ENCODE measurements around the gene PGK1. TPM values are rescaled to one million over a fixed set of nuclear protein-coding genes. Genes with fewer than 3 reads are reported as not detected.
"Not testable (repeated sequence)": the region's sequence is repeated elsewhere in the genome, so short reads cannot be mapped to it uniquely, and the experiment has no call there.

The PGK1 gene
- 448 TPM for total RNA-seq
- long read RNA-seq, full-length matches to known transcripts: 1,286 of 1,375 reads
- long read RNA-seq, partial matches to known transcripts: 70 of 1,375 reads
- long read RNA-seq, other reads (novel, unspliced or antisense): 19 of 1,375 reads

DNA sequence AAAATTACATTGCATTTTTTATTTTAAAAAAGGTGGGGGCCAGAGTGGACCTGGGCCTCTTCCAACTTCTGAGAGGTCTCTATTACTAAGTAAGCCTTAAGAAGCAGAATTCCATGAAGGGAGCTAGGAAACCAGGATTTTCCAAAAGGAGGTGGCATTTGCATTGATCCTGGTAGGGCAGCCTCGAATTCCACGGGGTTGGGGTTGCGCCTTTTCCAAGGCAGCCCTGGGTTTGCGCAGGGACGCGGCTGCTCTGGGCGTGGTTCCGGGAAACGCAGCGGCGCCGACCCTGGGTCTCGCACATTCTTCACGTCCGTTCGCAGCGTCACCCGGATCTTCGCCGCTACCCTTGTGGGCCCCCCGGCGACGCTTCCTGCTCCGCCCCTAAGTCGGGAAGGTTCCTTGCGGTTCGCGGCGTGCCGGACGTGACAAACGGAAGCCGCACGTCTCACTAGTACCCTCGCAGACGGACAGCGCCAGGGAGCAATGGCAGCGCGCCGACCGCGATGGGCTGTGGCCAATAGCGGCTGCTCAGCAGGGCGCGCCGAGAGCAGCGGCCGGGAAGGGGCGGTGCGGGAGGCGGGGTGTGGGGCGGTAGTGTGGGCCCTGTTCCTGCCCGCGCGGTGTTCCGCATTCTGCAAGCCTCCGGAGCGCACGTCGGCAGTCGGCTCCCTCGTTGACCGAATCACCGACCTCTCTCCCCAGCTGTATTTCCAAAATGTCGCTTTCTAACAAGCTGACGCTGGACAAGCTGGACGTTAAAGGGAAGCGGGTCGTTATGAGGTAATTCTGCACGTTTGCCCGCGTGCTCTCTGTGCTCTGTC lies at the start of gene PGK1:
Gene PGK1 (plus strand): TSS at position 626 of the 824 bp plus-strand sequence. CDS start 93 bp downstream, at position 719.
- ATAC-seq (peak; percentile 98), DNase-seq (peak; percentile 97)
- intact Hi-C loops (cut with micrococcal nuclease): loop anchor here (10.0 kb wide), 1 partner anchor 199 kb away; no protein-coding TSS in a partner anchor

DNA sequence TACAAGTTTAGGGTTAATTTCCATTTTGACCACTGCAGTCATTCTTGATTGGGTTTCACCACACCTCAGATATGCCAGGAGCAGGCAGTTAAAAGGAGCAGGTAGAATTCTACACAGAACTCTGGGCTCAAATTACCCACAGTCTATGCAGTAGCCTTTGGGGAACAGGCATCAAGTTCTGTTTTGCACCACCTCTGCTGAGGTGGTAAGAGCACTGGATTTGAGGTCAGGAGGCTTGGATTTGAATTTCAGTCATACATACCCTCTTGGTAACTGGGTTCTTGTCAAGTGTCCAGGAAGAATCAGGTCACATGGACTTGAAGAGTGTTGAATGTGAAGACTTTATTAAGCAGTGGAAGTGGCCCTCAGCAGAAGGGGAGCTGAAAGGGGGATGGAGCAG lies 40.4 kb upstream of the PGK1 start:
- ATAC-seq (no peak), DNase-seq (no peak)
- intact Hi-C loops (cut with micrococcal nuclease): no loop called here

DNA sequence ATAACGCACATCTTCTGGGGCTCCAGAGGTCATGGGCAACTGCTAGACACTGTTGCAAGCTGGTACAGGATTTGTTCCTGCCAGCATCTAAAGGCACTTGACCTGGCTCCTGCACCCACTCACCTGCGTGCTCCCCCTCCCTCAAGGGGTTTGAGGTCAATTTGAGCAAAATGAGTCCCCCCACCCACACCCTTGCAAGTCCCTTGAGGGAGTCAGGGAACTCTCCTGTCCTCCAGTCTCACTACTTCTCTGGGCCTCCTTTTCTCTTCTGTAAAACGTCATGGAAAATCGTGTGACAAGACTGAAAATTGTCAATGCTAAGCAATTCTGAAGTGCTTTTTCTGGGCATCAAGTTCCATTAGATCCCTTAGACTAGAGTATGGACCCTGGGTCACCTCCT lies 39.9 kb upstream of the PGK1 start:
- intact Hi-C loops (cut with micrococcal nuclease): no loop called here
- ATAC-seq: no peak

DNA sequence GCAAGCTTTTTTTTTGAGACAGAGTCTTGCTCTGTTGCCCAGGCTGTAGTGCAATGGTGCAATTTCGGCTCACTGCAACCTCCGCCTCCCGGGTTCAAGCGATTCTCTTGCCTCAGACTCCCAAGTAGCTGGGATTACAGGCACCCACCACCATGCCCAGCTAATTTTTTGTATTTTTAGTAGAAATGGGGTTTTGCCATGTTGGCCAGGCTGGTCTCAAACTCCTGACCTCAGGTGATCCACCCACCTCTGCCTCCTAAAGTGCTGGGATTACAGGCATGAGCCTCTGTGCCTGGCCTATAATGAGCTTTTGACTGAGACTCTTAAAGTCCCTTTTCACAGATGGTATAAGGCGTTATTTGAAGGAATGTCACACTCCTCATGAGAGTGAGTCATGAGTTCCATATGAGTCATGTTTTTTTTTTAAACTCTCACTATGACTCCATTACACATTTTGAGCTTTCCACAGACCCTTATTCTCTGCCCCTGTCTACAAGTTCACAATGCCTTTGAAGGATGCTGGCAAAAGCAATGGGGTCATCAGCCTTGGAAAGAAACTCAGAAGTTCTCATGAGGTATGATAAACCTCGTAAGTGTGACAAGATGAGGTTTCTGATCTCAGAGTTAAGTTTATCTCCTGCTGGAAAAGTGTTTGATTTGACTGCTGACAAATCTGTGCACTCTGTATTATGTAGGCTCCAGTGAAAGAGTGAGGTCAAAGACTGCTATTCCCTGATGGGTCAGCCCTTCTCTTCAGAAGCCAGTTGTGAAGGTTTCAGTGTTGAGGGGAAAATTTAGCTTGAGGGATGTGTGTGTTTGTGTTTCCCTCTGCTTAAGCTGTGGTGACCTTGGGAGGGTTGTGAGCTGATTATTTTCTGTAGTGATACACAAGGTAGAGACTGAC lies 39.1 kb upstream of the PGK1 start:
- DNase-seq; ATAC-seq; intact Hi-C loops (cut with micrococcal nuclease): not testable (repeated sequence)

More for the DNA sequence above, 39.9 kb upstream of the PGK1 start:
- DNase-seq: no peak

DNA sequence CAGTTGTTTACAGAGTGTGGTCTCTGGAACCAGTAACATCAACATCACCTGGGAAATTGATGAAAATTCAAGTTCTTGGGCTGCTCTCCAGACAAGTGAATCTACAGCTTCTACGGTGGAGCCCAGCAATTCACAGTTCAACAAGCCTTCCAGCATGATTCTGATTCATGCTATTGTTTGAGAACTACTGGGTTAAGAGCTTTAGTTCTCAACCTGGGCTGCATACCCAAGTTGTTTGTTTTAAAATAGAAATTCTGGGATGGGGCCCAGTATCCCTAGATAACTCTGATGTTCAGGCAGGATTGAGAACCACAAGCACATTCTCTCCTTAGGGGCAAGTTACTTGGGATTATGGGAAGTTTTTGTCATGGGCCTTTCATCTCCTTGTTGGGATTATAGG lies 37.9 kb upstream of the PGK1 start:
- DNase-seq (no peak), ATAC-seq (no peak)
- intact Hi-C loops (cut with micrococcal nuclease): no loop called here

DNA sequence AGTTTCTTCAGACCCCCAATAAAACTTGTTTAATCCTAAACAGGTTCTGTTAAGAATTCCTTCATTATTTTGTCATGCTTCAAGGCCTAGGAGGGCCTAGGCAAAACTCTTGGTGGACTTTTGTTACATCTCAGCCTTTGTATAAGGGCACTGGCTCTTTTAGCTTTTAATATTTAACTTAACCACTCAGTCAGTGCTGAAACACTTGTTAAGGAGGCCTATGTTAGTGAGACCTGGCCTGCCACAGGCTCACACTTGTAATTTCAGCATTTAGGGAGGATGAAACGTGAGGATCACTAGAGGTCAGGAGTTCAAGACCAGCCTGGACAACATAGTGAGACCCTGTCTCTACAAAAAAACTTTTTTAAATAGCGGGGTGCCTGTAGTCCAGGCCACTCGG lies 32.7 kb upstream of the PGK1 start:
- DNase-seq: no peak
- ATAC-seq: no peak
- intact Hi-C loops (cut with micrococcal nuclease): no loop called here

DNA sequence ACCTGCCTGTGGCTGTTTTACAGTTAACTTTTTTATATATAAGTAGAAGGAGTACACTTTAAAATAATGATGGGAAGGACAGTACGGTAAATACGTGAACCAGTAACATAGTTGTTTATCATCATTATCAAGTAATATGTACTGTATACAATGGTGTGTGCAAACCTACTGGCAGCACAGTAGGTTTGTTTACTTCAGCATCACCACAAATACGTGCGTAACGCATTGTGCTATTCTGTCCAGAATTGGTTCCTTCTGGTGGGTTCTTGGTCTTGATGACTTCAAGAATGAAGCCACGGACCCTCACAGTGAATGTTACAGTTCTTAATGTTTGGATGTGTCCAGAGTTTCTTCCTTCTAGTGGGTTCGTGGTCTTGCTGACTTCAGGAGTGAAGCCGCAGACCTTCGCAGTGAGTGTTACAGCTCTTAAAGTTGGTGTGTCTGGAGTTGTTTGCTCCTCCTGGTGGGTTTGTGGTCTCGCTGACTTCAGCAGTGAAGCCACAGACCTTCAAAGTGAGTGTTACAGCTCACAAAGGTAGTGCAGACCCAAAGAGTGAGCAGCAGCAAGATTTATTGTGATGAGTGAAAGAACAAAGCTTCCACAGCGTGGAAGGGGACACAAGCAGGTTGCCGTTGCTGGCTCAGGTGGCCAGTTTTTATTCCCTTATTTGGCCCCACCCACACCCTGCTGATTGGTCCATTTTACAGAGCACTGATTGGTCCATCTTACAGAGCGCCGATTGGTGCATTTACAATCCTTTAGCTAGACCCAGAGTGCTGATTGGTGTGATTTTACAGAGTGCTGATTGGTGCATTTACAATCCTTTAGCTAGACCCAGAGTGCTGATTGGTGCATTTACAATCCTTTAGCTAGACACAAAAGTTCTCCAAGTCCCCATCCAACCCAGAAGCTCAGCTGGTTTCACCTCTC lies 30.6 kb upstream of the PGK1 start:
- not testable (repeated sequence) for ATAC-seq, DNase-seq

DNA sequence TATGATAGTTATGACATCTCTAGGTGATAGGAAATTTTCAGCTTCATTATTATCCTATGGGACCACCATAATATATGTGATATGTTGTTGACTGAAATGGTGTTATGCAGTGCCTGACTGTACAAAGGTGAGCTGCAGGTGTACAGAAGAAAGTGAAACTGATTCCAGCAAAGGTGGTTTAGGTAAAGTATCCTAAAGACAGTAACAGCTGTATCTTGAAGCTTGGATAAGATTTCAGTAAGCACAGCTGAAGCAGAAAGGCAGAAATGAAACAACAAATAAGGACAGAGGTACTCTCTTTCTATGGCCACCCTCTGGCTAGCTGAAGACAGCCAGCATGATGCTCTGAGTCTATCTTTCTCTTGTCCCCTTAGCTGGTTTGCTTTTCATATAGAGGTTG lies 30.0 kb upstream of the PGK1 start:
- ATAC-seq (no peak), DNase-seq (no peak)
- intact Hi-C loops (cut with micrococcal nuclease): no loop called here

More for the DNA sequence above, 30.6 kb upstream of the PGK1 start:
- intact Hi-C loops (cut with micrococcal nuclease): not testable (repeated sequence)

DNA sequence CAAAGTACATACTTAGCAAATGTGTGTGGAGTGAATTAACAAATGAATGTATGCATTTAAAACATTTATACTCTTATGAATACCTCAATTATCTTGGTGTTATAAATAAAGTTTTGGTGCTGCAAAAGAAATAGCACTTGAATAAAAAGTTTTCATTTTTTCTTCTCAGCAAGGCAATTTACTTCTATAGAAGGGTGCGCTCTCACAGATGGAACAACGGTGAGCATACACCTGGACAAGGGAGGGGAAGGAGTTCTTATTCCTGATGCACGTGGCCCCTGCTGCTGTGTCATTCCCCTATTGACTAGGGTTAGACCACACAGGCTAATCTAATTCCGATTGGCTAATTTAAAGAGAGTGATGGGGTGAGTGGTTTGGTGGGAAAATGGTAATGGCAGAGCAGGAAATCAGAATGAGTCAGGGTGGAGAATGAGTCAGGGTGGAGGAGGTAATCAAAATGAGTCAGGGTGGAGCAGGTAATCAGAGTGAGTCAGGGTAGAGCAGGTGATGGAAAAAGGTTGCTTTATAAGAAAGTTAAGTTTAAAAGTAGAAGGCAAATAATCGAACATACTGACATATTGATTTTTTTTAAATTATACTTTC lies 28.2 kb upstream of the PGK1 start:
- ATAC-seq (no peak), DNase-seq (no peak)
- intact Hi-C loops (cut with micrococcal nuclease): no loop called here

DNA sequence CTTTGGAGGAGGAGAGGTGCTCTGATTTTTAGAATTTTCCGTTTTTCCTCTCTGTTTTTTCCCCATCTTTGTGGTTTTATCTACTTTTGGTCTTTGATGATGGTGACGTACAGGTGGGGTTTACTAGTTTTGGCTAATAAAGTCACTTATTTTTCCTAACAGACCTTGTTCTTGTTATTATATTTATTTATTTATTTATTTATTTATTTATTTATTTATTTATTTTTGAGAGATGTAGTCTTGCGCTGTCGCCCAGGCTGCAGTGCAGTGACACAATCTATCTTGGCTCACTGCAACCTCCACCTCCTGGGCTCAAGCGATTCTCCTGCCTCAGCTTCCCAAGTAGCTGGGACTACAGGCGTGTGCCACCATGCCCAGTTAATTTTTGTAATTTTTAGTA lies 22.6 kb upstream of the PGK1 start:
- DNase-seq; ATAC-seq; intact Hi-C loops (cut with micrococcal nuclease): not testable (repeated sequence)

DNA sequence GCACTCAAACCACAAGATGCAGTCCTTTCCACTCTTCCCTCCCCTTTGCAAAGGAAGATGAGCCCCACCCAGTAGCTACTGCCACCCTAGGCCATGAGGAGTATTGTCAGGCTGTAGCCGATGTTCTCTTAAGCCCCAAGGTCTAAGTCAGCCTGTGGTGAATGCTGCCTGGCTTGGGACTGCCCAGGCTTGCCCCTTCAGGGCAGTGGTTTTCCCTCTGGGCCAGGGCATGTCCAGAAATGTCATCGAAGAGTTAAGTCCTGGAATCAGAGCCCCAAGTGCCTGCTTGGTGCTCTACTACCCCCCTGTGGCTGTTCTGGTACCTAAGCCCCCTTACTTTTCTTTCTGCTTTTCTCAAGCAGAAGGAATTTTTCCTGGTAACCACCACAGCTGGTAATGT lies 11.8 kb upstream of the PGK1 start:
- DNase-seq (no peak), ATAC-seq (no peak)
- intact Hi-C loops (cut with micrococcal nuclease): no loop called here

DNA sequence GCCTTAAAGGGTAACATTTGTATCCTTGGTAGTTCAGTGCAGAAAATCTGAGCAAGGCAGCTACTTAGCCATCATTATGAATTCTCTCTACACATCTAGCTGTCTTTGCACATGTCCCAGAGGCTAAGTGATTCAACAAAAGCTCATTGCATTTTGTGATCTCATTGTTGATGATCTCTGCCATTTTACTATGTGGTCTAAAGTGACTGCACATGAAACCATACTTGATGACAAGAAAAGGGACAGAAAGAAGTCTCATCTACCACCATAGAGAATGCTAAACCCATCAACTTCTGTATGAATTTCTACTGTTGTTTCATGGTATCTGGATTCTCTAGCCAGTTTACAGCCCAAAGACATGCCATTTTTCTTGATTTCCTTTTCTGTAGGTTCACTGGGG lies 5.9 kb upstream of the PGK1 start:
- intact Hi-C loops (cut with micrococcal nuclease): no loop called here
- no peak for DNase-seq
- no peak for ATAC-seq

DNA sequence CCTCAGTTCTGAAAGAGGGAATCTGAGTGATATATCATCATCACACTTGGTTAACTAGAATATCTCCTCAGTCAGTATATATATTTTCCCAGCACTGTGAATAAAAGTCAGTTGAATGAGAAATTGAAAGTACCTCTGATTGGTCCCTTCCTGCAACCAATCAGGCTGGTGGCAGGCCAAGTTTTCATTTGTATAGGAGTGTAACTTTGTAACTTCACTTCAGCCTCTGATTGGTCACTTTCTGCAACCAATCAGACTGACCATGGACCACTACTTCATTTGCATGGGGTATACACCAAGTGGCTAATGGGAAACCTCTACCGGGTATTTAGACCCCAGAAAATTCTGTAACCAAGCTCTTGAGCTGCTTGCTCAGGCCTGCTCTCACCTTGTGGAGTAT lies 2.0 kb upstream of the PGK1 start:
- ATAC-seq (no peak), DNase-seq (no peak)
- intact Hi-C loops (cut with micrococcal nuclease): loop anchor here (10.0 kb wide), 1 partner anchor 197 kb away; no protein-coding TSS in a partner anchor

DNA sequence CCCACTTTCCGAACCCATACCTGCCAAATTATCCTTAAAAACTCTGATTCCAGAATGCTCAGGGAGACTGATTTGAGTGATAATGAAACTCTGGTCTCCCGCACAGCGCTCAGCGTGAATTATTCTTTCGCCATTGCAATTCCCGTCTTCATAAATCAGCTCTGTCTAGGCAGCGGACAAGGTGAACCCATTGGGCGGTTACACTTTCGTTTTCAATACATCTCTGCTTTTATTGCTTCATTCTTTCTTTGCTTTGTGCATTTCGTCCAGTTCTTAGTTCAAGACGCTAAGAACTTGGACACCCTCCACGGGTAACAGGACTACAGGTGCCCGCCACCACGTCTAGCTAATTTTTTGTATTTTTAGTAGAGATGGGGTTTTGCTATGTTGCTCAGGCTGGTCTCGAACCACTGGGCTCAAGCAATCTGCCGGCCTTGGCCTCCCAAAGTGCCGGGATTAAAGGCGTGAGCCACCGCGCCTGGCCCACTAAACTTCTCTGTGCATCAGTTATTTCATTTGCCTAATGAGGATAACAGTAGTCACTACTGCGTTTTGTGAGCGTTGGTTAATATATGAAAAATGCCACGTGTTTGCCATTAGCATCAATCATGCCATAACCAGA lies 936 bp upstream of the PGK1 start:
- ATAC-seq (no peak), DNase-seq (no peak)
- intact Hi-C loops (cut with micrococcal nuclease): loop anchor here (10.0 kb wide), 1 partner anchor 198 kb away; no protein-coding TSS in a partner anchor

DNA sequence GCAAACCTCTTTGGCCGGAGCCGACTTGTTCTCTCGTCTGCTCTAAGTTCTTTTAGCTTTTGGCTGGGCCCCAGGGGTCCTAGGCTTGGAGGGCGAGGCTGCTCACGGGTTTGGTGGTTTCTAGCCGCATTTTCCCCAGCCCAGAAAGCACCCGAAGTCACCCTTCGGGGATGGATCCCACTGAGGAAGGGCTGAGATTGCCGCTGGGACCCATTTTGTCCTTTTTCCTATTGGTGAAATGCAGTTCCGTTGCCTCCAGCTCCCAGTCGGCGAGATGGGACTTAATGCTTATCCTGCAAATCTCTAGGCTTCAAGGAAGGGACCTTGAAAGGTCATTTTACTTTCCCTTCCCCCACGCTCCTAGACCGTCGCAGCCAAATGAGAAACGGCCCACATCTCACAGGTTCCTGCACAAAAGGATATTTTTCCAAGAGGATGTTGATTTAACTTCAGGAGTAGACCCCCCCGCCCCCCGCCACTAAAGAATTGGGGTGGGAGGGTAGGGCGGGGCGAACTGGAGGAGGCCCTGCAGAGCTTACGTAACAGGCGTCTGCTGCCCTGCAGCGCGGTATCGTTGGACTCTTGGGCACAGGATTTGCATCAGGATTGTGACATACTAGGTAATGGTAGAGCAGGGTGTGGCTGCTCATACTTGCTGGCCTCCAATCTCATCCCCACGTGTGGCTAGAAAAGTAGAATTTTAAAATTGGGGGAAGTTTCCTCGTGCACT lies 564 bp downstream of the PGK1 start:
- DNase-seq: peak; percentile 42
- ATAC-seq: peak; percentile 65
- intact Hi-C loops (cut with micrococcal nuclease): loop anchor here (10.0 kb wide), 1 partner anchor 200 kb away; no protein-coding TSS in a partner anchor

DNA sequence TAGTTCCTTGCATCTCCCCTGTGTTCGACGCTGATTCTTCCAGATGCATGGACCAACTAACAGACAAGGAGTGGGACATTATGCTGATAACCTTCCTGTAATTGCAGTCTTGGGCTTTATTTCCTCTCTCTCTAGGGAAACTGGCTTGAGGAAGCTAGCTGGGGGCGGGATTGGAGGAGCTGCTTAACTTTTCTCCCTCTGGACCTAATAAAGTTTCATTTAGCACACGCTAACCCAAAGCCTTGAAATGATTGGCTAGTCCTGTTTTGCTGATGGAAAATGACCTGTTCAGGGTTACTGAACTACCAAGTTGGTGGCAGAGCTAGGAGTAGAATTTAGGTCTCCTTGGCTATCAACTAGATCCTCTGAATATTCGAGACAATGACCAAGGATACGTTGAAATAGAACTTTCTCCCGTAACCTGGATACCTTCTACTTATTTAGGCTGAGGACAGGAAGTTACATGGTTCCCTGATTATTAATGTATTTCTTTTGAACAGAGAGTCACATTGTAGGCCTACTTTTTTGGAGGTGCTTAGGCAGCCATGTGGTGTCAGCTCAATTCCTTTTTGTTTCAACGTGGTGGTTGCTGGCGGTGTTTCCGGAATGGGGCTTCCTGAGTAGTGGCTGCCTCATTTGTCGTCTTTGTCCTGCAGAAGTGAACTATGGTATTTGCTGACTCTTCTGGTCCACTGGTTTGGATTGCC lies 2.0 kb downstream of the PGK1 start:
- ATAC-seq: no peak
- intact Hi-C loops (cut with micrococcal nuclease): loop anchor here (10.0 kb wide), 1 partner anchor 201 kb away; no protein-coding TSS in a partner anchor
- DNase-seq: no peak
